ENCODE results near the gene ATXN1.

ATXN1 gene

DNA sequence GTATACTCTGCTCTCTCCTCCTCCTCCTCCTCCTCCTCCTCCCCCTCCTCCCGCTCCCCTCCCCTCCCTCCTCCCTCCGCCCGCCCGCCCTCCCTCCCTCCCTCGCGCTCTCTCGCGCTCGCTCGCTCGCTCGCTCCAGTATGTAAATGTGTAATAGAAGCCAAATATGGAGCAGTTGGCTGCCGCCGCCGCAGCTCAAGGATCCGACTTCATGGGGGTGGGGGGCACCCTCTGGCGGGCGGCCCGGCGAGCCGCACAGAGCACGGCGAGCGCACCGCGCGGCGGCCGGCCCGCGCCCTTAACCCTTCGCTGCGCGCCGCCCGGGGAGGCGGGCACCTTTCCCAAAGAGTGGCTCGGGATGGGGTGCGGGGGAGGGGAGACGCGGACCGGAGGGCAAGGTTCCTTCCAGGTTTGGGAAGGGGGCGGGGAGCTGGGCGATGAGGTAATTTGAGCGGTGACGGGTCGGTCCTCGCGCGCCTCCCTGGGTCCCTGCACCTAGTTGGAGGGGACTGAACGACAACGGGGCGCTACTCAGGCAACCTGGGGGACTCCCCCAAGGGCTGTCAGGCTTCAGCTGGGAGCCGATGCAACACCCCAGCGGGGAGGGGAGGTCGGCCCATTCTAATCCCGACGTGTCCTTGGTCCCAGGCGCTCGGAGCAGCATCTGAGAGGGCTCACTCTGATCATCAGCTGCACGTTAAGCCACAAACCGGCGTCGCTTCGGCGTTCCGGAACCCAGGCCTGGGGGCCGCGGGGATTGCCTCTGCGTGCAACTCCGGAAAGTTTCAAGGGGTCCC is 409 bp upstream of the ATXN1 start:
- no peak for DNase-seq

DNA sequence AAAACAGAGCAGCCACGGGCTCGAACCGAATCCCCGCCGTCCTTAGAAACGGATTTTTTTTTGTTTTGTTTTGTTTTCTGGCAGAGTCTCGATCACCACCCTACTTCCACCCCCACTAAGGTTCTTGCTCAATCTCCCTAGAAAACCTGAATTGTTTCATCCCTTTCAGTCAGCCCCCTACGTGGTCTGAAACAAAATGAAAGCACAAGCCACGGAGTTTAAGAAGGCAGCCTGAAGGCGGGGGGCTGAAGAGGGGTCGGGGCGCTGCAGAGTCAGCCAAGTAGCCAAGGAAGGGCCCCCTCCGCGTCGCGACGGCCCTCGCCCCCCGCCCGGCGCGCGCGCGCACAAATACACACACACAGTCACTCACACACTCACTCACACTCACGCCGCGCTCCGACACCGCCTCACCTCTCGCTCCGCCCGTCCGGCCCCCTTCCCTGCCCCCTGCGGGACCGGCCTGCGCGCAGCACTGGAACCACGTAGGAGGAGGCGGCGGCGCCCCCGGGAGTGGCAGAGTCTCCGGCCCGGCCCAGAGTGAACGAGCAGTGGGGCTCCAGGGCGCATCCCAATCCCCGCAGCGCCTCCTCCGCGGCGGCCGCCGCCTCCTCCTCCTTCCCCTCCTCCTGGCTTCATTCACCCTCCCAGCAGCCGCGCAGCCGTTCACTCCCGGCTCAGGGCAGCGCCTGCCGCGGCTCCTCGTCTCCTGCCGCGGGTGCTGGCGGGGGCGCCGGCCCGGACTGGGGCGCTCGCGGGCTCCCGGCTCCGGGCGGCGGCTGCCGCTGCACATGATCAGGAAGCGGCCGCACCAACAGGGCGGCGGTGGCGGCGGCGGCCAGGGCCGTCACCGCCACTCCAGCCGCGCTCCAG is 1.4 kb downstream of the ATXN1 start:
- no peak for DNase-seq

DNA sequence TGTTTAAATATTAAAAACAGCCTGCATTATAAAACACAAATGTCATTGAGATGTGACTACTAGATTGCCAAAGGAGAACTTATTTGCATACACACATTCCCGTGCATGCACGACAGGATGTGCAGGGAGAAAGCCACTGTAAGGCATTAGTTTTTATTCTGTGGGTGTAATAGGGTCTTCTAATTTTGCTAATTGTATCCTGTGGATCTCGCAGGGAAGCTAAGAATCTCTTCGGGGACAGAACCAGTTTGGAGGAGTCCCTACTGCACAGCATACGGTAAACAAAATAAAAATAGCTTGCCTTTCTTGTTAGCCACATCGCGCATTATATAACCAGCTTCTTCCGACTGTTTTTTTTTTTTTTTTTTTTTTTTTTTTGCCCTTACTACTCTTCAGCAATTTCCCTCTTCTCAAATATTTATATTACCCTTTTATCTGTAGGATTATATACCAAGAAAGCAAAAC is 2.0 kb downstream of the ATXN1 start:
- no peak for DNase-seq

DNA sequence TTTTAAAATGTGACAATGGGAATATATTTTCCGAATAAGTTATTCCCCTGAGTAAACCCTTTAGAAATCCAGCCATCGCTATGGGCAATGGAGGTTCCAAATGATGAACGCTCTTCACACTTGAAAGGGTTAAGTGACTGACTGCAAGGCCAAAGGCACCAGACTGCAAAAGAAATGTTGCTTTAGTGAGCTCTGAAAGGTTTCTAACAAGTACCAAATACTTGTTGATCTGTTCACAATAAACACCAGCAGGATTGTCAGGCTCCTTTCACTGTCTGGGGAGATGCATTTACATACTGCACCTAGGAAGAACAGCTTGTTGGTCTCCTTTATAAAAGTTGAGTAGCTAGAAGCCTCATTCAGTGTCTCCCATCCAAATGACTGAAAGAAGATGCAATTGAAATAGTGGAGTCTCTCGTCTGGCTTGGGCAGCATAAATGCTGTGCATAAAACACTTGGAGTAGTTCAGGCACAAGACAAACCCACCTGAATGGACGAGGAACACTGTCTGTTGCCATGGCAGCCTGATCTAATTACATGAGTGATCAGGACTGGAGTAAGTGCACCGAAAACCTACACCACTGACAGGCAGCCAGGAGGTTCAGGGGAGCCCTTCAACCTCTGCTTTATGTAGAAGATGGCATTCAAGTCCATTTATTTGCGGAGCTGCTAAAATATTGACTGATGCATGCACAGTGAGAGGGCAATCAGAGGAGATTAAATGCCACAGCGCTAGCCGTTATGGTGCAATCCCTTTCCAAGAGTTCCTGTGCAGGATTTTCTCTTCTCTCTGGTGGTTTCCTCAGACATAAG is 2.9 kb downstream of the ATXN1 start:
- DNase-seq = no peak

DNA sequence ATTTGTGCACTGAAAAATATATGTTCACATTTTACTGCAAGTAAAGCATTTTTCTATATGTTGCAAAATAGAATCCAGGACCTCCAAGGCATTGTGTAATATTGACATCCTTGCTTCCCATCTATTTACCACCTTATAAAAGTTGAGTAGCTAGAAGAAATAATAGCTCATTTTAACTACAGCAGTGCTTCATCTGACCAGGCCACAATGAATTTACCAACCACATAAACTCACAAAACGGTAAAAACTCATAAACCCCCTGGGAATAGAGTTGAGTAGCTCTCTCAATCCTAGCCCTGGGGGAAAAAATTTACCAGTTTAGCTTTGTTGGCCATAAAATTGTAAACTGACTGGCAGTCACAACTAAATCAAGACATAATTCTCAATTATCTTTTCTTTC is 3.9 kb downstream of the ATXN1 start:
- no peak for DNase-seq

DNA sequence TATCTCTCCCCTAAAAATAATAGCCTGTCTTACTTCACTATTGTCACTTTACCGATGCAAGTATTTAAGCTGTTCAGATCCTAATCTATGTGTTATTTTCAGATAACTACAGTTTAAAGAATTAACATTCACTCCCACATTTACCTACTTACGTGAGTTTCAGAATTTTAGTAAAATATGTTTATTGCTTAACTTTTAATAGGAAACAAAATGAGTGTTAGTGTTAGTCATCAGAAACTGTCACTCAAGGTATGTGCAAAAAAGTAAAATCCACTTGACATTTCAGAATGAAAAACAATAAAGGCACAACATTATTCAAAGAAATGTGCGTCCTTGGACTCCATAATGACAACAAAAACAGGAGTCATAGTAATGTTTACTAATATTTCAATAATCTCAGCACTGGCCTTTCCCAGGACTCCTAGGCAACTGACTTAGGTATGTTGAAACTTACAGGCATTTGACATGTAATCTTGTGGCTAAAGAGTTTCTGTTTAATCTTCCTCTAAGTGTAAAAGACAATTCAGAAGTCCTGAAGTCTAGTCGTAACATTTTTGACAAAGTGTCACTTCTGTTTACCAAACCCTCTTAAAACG is 4.5 kb downstream of the ATXN1 start:
- DNase-seq = no peak

DNA sequence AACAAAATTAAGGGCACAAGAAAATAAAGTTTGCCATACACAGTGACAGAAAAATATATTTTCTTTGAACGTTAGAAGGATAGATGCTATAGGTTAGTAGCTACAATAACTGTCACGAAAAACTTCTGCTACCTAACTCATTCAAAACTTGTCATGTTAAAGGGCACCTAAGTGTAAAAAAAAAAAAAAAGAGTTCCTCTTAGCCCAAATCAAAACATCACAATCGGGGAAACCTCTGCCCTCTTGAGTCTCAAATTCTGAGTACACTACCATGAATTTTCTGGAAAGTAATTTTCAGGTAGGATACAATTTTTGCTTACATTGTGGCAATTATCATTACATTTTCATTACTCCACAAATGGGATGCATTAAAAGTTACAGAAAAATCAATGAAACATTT is 5.7 kb downstream of the ATXN1 start:
- DNase-seq = no peak

DNA sequence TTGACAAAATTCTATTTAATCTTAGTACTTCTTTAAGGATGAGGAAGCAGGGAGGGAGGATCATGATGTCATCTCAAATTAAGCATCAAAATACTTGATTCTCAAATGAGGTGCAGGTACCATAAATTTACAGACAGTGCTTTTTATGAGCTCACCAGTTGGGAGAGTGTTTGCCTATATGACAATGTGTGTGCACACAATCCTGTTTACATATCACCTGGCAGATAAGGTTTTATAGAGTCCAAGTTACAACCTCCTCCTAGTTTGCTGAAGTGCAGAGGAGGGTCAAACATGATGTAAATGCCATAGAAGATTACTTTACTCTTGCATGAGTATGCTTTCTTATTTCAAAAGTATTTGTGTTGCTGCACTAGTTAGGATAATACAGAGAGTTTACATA is 6.4 kb downstream of the ATXN1 start:
- no peak for DNase-seq

DNA sequence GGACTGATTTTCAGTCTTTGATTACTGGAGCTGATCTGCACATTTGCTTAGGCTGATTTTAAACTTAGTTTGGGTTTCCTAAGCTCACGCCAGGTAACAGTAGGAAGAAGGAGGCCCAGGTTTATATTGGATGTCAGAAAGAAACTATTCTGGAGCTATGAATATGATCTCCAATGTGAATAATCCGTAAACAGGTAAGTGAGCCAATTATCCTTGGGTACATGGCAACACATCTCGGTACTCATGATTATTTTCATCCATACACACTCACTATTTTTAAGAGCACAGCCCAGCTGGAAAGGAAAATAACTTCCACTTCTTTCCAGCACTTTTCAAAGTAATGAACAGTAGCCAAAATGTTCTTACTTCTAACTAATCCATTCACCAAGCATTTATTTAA is 7.0 kb downstream of the ATXN1 start:
- DNase-seq = no peak

DNA sequence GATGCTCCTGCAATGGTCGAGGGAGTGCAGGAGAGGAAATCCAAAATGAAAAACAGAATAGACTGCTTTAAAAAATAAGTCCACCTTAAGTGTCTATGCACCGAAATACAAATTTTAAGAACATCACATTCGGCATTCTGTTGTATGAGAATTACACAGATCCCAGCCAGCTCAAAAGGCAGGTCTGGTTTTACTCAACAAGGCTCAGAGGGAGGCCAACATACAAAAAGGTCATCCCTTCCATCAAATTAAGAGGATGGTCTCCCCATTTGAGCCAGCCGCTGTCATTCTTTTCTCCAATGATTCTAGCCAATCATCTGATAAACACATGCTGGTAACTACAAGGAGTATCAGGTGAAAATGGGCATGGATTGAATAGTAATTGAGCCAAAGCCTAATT is 7.9 kb downstream of the ATXN1 start:
- no peak for DNase-seq

DNA sequence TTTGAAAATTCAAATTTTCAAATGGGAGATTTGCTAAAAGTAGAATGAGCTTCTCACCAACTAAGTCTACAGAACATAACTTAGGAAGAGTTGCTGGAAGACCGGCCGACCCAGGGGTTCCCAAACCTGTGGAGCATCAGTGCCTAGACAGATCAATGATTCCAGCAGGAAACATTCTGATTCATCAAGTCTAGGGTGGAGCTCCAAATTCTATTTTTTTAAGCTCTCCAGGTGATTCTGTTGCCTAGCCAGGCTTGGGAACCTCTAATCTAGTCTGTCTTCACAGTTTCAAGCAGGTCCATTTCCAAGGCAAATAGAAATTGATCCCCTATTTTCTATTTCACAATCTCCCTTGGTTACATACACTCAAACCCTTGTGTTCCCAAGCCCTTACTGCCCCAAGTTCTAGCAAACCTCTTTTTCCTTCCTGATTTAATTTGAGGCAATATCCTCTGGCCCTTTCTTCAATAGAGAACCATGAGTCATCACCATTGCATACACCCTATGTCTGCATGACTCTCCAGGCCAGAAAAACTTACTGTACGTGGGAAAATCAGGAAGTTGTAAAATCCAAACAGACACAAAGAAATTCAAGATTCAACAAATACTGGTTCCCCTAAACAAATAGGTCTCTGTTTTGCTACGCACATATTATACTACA is 8.9 kb downstream of the ATXN1 start:
- DNase-seq = no peak

DNA sequence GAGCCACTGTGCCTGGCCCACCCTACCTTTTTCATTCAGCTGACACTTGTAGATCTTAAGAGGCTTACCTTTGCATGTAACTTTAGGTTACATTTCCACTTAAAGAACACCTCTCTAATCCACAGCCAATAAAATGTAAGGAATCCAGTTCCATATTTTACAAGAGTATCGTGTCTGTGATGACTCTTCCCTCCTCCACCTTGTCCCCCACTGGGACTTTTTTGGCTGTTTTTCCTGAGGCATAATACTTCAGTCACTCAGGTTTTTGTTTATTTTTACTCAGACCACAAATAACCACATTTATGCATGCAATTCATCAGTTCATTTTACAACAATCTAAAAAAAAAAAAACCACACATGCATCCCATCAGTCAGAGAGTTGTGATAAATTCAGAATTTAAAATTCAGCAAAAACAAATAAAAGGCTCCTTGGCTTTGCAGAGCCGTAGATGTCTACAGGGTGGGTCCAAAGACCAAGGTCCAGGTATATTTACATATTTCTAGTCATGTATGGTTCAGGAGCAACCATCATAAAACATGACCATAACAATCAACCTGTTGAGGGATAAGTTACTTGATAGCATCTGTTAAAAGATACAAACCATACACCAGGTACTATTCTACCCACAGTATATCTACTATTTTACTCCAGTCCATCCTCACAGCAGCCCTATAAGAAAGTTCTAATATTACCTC is 9.9 kb downstream of the ATXN1 start:
- no peak for DNase-seq

DNA sequence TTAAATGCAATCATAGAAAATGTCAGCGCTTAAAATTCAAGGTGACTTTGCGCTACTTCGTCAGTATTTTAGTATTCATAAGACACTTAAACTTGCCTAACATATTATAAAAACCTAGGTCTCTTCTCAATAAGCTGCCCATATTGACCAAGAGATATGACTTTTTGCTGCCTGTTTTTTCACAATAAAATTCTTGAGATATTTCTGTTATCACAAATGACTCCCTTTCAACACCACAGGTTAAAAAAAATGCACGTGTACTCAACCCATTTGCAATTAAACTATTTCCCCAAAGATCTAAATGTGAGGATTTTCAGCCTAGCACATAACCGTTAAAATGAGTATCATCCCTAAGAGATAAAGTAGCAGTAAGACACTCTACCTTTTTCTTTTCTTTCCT is 10.7 kb downstream of the ATXN1 start:
- no peak for DNase-seq

DNA sequence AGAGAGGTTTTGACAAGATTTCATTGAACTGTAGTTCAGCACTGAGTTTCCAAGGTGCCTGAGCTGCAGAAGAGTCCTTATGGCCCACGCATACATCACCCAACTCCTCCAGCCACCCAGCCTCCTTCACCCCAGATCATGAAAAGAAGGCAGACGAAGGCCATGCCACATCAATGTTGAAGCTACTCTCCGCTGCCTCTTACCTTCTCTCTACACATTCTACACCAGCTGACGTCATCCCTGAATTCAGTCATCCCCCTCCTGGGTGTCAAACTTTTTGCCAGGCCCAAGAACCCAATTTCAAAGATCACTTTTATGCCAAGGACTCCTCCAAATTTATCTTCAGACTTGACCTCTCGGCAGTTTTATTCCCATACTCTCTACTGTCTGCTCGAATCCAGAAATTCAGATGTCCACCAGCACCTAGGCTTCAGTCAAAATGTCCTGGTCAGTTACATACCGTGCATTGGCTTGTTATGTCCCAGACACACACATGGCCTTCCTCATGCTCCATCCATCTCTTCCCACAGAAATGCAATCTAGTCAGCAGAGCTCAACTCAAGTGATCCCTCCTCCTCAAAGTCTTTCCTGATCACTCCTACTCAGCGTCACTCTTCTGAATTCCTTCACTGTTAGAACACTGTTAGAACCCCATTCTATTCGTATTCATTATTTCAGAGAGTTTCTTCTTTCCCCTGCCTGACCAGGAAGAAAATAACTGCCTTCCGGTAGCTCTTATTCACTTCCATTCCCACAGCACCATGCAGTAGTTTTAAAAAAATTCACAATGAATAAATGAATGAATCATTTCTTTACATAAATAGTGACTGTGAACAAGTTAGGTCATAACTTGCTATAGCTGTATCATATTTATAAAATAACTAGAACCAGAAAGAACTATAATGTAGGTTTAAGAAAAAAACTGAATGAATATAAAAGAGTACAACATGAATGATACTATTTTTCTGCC is 11.5 kb downstream of the ATXN1 start:
- DNase-seq = no peak

DNA sequence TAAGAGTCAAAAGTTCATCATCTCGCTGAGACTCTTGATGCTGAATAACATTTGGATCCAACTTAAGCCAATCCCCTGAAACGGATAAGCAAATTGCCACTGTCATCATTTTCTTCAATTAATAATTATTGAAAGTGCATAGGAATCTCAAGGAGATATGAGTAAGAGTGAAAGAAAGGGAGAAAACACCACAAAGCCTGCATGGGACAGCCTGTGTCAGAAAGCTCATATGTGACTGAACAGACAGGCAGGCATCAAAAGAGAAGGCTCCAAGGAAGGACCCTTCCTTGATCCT is 13.3 kb downstream of the ATXN1 start:
- DNase-seq = no peak

DNA sequence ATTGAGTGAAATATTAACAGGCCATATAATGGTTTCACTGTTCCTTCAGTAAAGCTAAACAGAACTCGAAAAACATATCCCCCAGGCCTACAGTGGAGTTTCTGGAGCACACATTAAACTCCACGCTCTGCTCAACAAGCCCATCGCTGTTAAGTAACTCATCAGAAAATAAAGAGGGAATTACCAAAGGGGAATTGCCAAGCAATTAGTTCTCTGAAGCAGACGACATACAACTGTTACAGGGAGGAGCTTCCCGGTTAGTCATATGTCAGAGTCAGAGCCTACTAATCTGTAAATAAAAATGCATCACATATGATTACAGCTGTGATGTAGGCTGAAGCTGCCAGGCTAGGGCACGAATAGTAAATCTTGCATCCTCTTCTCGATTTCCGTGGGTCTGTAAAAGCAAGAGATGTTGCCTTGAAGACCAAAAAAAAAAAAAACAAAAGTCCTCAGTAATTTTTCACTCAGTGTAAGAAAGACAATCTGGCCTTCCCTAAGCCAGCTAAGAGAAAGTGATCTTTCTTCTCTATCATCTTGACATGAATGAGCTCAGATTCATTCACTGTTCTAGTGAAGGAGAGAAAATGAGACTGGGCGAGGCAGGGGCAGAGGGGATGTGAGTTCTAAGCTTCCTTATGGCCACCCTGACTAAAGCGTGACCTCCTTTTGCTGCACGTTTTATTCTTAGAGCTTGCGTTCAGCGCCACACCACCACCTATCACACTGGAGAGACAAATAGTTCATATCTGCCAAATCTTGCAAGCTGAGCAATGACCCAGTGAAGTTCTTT is 13.8 kb downstream of the ATXN1 start:
- no peak for DNase-seq

DNA sequence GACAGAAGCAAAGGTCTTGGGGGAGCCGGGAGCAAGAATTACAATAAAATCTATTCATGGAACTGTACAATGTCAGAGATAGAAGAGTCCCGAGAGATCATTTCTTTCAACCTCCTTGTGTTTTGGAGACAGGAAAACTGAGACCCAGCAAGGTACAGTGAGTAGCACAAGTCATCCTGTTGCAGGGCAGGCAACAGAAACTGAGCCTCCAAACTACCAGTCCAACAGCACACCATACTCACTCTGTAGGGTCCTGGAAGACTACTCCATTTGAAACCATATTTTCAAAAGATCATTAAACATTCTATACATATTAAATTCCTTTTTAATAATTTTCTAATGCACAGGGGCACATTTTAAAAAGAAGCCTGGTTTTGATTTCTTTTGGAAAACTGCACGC is 14.4 kb downstream of the ATXN1 start:
- DNase-seq = no peak

DNA sequence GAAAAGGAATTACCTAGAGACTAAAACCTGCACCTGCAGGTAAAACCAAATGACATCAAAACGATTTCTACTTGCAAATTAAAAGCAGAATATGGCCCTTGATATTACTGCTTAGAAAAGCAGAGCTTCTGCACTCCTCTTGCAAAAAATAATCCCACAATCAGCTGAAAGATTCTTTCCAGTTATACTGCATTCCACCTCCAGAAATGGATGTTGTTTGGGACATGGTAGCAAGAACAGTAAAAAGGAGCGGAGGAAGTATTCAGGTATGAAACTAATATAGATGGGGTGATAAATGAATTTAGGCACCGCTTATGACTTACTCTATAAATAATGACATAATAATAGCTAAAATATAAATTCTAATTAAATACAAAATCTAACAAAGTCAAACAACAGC is 14.9 kb downstream of the ATXN1 start:
- DNase-seq = no peak

DNA sequence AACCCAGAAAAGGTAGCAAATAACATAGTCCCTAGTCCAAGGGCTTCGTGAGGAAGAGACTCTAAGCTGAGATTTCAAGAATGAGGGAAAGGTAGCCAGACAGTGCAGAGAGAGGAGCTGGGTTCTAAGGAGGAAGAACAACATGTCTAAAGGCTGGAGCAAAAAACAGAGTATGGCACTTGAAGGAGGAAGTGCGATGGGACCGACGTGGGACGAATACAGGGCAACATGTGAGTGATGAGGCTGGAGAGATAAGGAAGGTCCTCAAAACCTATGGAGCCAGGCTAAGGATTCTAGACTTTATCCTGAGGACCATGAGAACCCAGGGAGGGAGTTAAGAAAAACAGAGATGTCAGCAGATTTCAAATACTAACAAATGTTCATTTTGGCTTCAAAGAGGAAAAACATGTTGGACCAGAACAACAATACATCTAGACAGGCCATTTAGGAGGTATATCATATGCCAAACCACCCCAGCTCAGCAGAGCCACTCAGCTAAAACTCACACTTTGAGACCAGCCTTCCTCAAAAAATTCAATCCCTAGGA is 17.5 kb downstream of the ATXN1 start:
- no peak for DNase-seq

DNA sequence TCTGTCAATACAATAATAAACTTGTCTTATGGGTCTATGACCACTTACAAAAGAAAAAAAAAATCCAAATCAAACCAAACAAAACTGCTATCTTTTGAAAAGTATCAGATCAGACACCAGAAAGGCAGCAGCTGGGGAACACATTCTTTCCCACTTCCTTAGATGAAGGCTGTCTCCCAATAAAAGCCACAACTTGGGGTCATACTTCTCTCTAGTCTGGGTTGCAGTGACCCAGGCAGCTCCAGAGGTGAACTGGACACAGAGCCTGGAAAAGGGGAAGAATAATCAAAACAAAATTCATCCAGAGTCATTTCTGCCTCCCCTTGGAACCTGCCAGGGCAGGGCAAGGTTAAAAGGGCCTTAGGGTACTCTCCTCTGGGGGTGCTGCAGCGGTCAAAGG is 19.1 kb downstream of the ATXN1 start:
- no peak for DNase-seq
